BE2C (cell line): ENCODE data around the gene SNIP1.
"Not testable (repeated sequence)": the region's sequence is repeated elsewhere in the genome, so short reads cannot be mapped to it uniquely, and the experiment has no call there.

Experiments
- DNase-seq: peaks from one replicate; pipeline ENCODE4 v3.0.0-alpha.2; 2020
- H3K27me3 ChIP-seq: fragments of 250-450 bp; sonication (Bioruptor Pico); 2 replicates; pipeline ENCODE4 v1.5.1; 2020; ENCODE audit warnings: mild to moderate bottlenecking
- H3K36me3 ChIP-seq: fragments of 250-450 bp; sonication (Bioruptor Pico); 2 replicates; pipeline ENCODE4 v1.5.1; 2020; ENCODE audit warnings: mild to moderate bottlenecking
- H3K4me1 ChIP-seq: fragments of 250-450 bp; sonication (Bioruptor Pico); 2 replicates; pipeline ENCODE4 v1.5.1; 2020
- H3K4me3 ChIP-seq: 2 replicates; pipeline ENCODE4 v1.5.1; 2011; ENCODE audit warnings: low read depth, low read length
- H3K9me3 ChIP-seq: fragments of 250-450 bp; sonication (Bioruptor Pico); 2 replicates; pipeline ENCODE4 v1.5.1; 2020
- TF ChIP-seq, protein P1 (sequence below): IDR thresholded peaks from 2 replicates; pipeline ENCODE4 v1.5.1; 2012; ENCODE audit warnings: mild to moderate bottlenecking, low read depth, low read length

The SNIP1 gene

DNA sequence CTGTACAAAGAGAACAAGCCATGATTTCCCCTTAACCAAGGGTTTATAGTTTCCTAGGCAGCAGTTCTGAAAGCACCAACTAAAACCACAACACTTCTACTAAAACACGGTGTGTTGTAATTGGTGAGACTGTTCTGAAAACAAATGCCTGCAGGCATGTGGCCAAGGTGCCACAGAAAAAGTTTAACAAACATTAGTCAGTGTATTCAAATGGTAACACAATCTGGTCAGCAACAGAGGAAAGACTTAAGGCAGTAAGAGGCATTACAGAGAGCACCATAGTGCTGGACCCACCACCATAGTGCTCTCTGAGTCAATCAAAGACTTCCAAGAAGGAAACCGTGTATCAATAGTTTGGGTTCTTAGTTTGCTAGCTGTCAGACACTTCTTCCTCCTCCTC lies 16.7 kb downstream of the SNIP1 start:
- H3K36me3 ChIP-seq = peaks cover 8% of the 10 kb centered on the region
- H3K27me3 ChIP-seq = no peaks in the 10 kb centered on the region
- TF ChIP-seq, protein P1, sequence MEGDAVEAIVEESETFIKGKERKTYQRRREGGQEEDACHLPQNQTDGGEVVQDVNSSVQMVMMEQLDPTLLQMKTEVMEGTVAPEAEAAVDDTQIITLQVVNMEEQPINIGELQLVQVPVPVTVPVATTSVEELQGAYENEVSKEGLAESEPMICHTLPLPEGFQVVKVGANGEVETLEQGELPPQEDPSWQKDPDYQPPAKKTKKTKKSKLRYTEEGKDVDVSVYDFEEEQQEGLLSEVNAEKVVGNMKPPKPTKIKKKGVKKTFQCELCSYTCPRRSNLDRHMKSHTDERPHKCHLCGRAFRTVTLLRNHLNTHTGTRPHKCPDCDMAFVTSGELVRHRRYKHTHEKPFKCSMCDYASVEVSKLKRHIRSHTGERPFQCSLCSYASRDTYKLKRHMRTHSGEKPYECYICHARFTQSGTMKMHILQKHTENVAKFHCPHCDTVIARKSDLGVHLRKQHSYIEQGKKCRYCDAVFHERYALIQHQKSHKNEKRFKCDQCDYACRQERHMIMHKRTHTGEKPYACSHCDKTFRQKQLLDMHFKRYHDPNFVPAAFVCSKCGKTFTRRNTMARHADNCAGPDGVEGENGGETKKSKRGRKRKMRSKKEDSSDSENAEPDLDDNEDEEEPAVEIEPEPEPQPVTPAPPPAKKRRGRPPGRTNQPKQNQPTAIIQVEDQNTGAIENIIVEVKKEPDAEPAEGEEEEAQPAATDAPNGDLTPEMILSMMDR = no peak
- H3K4me1 ChIP-seq = no peaks in the 10 kb centered on the region
- H3K9me3 ChIP-seq = no peaks in the 10 kb centered on the region
- no peak overlapping the region for H3K4me3 ChIP-seq
- DNase-seq = no peak

DNA sequence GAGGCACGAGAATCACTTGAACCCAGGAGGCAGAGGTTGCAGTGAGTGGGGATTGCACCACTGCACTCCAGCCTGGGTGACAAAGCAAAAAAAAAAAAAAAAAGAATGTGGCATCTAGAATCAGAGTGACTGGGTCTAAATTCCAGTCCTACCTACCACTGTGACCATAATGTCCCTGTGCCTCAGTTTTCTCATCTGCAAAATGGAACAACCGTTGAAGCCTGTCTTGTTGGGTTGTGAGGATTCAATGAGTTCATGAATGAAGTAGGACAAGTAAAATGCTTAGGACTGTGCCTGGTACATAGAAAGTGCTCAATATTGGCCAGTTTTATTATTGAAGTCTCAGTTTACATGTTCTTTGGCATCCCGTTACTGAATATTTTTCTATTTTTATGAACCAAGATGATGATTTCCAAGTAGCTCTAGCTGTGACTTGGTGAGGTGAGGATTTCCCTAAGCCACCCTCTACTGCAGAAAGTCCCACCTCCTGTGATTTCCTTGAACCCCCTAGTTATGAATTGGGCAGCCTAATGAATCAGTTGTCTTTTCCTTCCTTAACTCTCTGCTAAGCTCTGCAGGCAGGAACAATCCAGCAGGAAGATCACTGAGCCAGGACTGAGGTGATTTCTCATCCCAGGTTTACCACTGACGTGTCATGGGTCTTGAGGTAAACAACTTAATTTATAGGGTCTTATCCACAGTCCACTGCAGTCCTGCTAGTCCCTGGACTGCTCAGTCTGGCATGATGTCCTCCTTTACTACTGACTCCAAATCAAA lies 20.6 kb downstream of the SNIP1 start:
- DNase-seq = no peak
- H3K4me1 ChIP-seq = no peaks in the 10 kb centered on the region
- H3K4me3 ChIP-seq = no peak overlapping the region
- H3K36me3 ChIP-seq = peaks cover 5% of the 10 kb centered on the region; the same call in 1 of the 2 replicates
- H3K9me3 ChIP-seq = no peaks in the 10 kb centered on the region
- TF ChIP-seq, protein P1 = no peak
- no peaks in the 10 kb centered on the region for H3K27me3 ChIP-seq

DNA sequence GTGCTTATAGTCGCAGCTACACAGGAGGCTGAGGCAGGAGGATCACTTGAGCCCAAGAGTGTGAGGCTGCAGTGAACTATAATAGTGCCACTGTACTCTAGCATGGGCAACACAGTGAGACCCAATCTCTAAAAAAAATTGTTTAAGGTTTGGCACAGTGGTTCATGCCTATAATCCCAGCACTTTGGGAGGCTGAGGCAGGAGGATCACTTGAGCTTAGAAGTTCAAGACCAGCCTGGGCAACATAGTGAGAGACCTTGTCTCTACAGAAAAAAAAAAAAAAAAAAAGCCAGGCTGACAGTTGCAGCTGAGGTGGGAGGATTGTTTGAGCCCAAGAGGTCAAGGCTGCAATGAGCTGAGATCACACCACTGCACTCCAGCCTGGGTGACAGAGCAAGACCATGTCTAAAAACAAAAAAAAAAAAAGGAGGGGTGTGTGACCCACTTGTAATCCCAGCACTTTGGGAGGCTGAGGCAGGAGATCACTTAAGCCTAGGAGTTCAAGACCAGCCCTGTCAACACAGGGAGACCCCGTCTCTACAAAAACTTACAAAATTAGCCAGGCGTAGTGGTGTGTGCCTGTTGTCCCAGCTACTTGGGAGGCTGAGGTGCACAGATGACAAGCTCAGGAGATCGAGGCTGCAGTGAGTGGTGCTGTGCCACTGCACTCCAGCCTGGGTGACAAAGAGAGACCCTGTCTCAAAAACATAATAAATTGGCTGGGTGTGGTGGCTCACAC lies 21.5 kb downstream of the SNIP1 start:
- not testable (repeated sequence) for DNase-seq, H3K36me3 ChIP-seq, H3K4me1 ChIP-seq, H3K4me3 ChIP-seq, H3K9me3 ChIP-seq, H3K27me3 ChIP-seq

DNA sequence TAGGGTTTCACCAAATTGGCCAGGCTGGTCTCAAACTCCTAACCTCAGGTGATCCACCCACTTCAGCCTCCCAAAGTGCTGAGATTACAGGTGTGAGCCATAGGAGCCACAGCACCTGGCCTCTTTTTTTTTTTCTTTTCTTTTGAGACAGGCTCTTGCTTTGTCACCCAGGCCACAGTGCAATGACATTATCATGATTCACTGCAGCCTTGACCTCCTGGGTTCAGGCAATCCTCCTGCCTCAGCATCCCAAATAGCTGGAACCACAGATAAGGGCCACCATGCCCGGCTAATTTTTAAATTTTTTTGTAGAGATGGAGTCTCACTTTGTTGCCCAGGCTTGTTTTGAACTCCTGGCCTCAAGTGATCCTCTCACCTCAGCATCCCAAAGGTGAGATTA lies 24.2 kb downstream of the SNIP1 start:
- H3K27me3 ChIP-seq, H3K9me3 ChIP-seq, H3K4me3 ChIP-seq, H3K36me3 ChIP-seq, DNase-seq, H3K4me1 ChIP-seq: not testable (repeated sequence)

DNA sequence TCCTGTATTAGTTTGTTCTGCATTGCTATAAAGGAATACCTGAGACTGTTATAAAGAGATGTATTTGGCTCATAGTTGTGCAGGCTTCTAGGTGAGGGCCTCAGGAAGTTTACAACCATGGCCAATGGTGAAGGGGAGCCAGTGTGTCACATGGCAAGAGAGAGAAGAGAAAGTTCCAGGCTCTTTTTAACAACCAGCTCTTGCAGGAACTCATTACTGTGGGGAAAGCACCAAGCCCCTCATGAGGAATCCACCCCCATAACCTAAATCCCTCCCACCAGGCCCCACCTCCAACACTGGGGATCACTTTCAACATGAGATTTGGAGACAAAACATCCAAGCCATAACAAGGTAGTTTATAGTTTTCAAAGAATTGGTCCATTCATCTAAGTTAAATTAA lies 34.5 kb downstream of the SNIP1 start:
- DNase-seq = no peak
- no peaks in the 10 kb centered on the region for H3K9me3 ChIP-seq
- no peaks in the 10 kb centered on the region for H3K4me1 ChIP-seq
- H3K36me3 ChIP-seq = no peaks in the 10 kb centered on the region
- no peak overlapping the region for H3K4me3 ChIP-seq
- TF ChIP-seq, protein P1 = no peak
- H3K27me3 ChIP-seq = no peaks in the 10 kb centered on the region

DNA sequence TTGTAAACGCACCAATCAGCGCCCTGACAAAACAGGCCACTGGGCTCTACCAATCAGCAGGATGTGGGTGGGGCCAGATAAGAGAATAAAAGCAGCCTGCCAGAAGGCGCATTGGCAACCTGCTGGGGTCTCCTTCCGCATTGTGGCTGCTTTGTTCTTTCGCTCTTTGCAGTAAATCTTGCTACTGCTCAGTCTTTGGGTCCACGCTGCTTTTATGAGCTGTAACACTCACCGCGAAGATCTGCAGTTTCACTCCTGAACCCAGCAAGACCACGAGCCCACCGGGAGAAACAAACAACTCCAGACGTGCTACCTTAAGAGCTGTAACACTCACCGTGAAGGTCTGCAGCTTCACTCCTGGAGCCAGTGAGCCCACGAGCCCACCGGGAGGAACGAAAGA lies 35.2 kb downstream of the SNIP1 start:
- not testable (repeated sequence) for DNase-seq, H3K27me3 ChIP-seq, H3K36me3 ChIP-seq, H3K4me1 ChIP-seq, H3K9me3 ChIP-seq, H3K4me3 ChIP-seq

DNA sequence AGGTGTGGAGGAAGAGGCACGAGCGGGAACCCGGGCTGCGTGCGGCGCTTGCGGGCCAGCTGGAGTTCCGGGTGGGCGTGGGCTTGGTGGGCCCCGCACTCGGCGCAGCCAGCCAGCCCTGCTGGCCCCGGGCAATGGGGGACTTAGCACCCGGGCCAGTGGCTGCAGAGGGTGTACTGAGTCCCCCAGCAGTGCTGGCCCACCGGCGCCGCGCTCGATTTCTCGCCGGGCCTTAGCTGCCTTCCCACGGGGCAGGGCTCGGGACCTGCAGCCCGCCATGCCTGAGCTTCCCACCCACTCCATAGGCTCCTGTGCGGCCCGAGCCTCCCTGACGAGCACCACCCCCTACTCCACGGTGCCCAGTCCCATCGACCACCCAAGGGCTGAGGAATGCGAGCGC lies 35.9 kb downstream of the SNIP1 start:
- DNase-seq, H3K36me3 ChIP-seq, H3K9me3 ChIP-seq, H3K4me3 ChIP-seq, H3K4me1 ChIP-seq, H3K27me3 ChIP-seq: not testable (repeated sequence)

DNA sequence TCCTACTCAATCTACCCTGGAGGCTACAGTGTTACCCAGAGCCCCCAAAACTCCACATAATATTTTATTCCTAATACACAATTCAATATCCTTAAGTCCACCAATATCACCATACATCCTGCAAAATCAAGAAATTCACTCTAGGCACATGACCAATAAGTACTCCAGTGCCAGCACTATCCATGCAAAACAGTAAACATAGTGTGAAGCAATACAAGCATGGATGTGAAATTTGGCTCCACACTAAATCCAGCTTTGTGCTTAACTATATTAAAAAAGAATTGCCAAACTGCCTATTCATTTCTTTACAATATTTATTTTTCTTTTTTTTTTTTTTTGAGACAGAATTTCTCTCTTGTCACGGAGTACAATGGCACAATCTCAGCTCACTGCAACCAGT lies 36.5 kb downstream of the SNIP1 start:
- Histone ChIP-seq H3K9me3 (no peaks in the 10 kb centered on the region), H3K4me1 (no peaks in the 10 kb centered on the region), H3K27me3 (no peaks in the 10 kb centered on the region), H3K36me3 (no peaks in the 10 kb centered on the region), H3K4me3 (no peak overlapping the region)
- no peak for DNase-seq
- TF ChIP-seq, protein P1 = no peak
